Fibroblast of lung (primary cell): ENCODE results near the gene IGHMBP2. TPM values are rescaled to one million over a fixed set of nuclear protein-coding genes. Genes with fewer than 3 reads are reported as not detected.

ENCODE experiments used
- DNase-seq, 2 donors: peaks; one replicate each; pipeline versions ENCODE4 v3.0.0 to v3.0.0-alpha.2; 2010; ENCODE audit warnings: low read depth in 2 of 2
- H2AFZ ChIP-seq: 2 replicates; pipeline ENCODE4 v1.5.1; 2012; ENCODE audit warnings: low read length, control low read depth, inconsistent platforms
- H3K27ac ChIP-seq: 2 replicates; pipeline ENCODE4 v1.5.1; 2011; ENCODE audit warnings: low read length, control low read depth; ENCODE audit not compliant: insufficient read depth
- H3K27me3 ChIP-seq: 2 replicates; pipeline ENCODE4 v1.5.1; 2011; ENCODE audit warnings: mild to moderate bottlenecking, low read length; ENCODE audit not compliant: control insufficient read depth, insufficient read depth
- H3K36me3 ChIP-seq: 2 replicates; pipeline ENCODE4 v1.5.1; 2011; ENCODE audit warnings: low read length; ENCODE audit not compliant: control insufficient read depth, insufficient read depth
- H3K4me1 ChIP-seq: 2 replicates; pipeline ENCODE4 v1.5.1; 2011; ENCODE audit warnings: low read length; ENCODE audit not compliant: control insufficient read depth, insufficient read depth; ENCODE audit errors: extremely low read depth
- H3K4me2 ChIP-seq: 2 replicates; pipeline ENCODE4 v1.5.1; 2011; ENCODE audit warnings: low read length, control low read depth; ENCODE audit not compliant: insufficient read depth; ENCODE audit errors: extremely low read depth
- H3K4me3 ChIP-seq, 4 experiments: fragments of 200-600 bp in 1 of 4; sonication (generic) in 1 of 4; replicated peaks in 1 of 4; 2 replicates each; pipeline ENCODE4 v1.5.1; 2011 to 2016; ENCODE audit warnings: low read length in 4 of 4, low read depth in 3 of 4, mild to moderate bottlenecking in 3 of 4, control low read depth in 2 of 4, inconsistent platforms in 1 of 4, mixed read lengths in 1 of 4; ENCODE audit not compliant: insufficient read depth in 1 of 4; ENCODE audit errors: control extremely low read depth in 1 of 4
- H3K79me2 ChIP-seq: 2 replicates; pipeline ENCODE4 v1.5.1; 2012; ENCODE audit warnings: mild to moderate bottlenecking, low read length, inconsistent platforms; ENCODE audit not compliant: control insufficient read depth, insufficient read depth
- H3K9ac ChIP-seq: 2 replicates; pipeline ENCODE4 v1.5.1; 2011; ENCODE audit warnings: mild to moderate bottlenecking, low read length, control low read depth; ENCODE audit not compliant: insufficient read depth
- H3K9me3 ChIP-seq: 2 replicates; pipeline ENCODE4 v1.5.1; 2012; ENCODE audit warnings: low read depth, low read length; ENCODE audit not compliant: control insufficient read depth, insufficient read depth
- H4K20me1 ChIP-seq: 2 replicates; pipeline ENCODE4 v1.5.1; 2011; ENCODE audit warnings: low read length; ENCODE audit not compliant: control insufficient read depth, insufficient read depth; ENCODE audit errors: extremely low read depth
- CTCF ChIP-seq, 2 donors: IDR thresholded peaks in 1 of 2; conservative IDR thresholded peaks in 1 of 2; 1 replicate in 1 of 2; 2 replicates in 1 of 2; pipeline ENCODE4 v1.5.1; 2011 to 2012; ENCODE audit warnings: low read length in 2 of 2, control low read depth in 1 of 2, inconsistent platforms in 1 of 2, low read depth in 1 of 2, mild to moderate bottlenecking in 1 of 2
- EZH2 ChIP-seq: IDR thresholded peaks from 2 replicates; pipeline ENCODE4 v1.5.1; 2012; ENCODE audit warnings: low read length, control low read depth, mild to moderate bottlenecking; ENCODE audit errors: missing control alignments
- polyA plus RNA-seq, 2 donors: library from polyadenylated mRNA; depleted of rRNA in 1 of 2; stranded (reverse) in 1 of 2; unstranded in 1 of 2; fragments of >200 nt; gene quantifications; 2 replicates each; pipeline ENCODE4 v1.2.1, GENCODE V29; 2011 to 2012; ENCODE audit warnings: missing spikeins in 1 of 2
- total RNA-seq: library from RNA; depleted of rRNA; stranded (reverse); fragments of >200 nt; gene quantifications from 2 replicates; pipeline ENCODE4 v1.2.1, GENCODE V29; 2014

Gene IGHMBP2
- total and polyA plus RNA-seq, 2 donors (not counting 1 experiment from before 2014, with no cell fraction given), result 5.2 to 8.6 TPM

- H3K4me2 ChIP-seq, result no peak overlapping the region
- H3K4me3 ChIP-seq, result no peak overlapping the region
- H3K27me3 ChIP-seq, result no peaks in the 10 kb centered on the region
- no peaks in the 10 kb centered on the region for H3K36me3 ChIP-seq
- H3K79me2 ChIP-seq, result no peaks in the 10 kb centered on the region
- no peaks in the 10 kb centered on the region for H4K20me1 ChIP-seq
- no peak overlapping the region for H3K9ac ChIP-seq
- no peaks in the 10 kb centered on the region for H3K9me3 ChIP-seq
- H2AFZ ChIP-seq, result no peak overlapping the region
- DNase-seq, result no peak
- no peak overlapping the region for H3K27ac ChIP-seq
- H3K4me1 ChIP-seq, result peaks cover 2% of the 10 kb centered on the region
- TF ChIP-seq EZH2 (no peak), CTCF (conservative IDR thresholded peaks at IDR 0.05 in 1 of 2, IDR thresholded peaks at IDR 0.05 in 1 of 2; ENCODE audit: low read depth in 1 of 2, low read length in 2 of 2) (no peak)
Measured at GRCh38 chr11:68947151-68947550, 43.5 kb downstream of the IGHMBP2 start.

DNA sequence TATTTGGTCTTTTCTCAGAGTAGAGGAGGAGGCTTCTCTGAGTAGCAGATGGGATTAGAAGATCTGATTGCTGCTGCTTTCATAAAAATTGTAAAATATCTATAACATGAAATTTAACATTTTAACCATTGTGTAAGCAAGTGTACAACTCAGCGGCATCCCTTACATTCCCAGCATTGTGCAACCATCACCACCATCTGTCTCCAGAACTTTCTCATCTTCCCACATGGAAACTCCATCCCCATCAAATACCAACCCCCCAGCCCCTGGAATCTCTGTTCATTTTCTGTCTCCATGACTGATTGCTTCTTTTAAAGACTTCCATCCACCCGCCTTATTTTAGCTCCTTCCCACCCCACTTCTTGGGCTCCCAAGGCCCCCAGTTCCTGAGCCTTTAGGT, 44.8 kb downstream of the IGHMBP2 start:
- Histone ChIP-seq H3K9me3 (no peaks in the 10 kb centered on the region), H2AFZ (no peak overlapping the region), H3K36me3 (no peaks in the 10 kb centered on the region), H4K20me1 (no peaks in the 10 kb centered on the region), H3K9ac (no peak overlapping the region), H3K4me2 (no peak overlapping the region), H3K4me3 (no peak overlapping the region), H3K27me3 (no peaks in the 10 kb centered on the region), H3K27ac (no peak overlapping the region), H3K79me2 (no peaks in the 10 kb centered on the region), H3K4me1 (peaks cover 2% of the 10 kb centered on the region)
- peak in 1 of 2 donors; percentile 24 for DNase-seq
- TF ChIP-seq CTCF (conservative IDR thresholded peaks at IDR 0.05 in 1 of 2, IDR thresholded peaks at IDR 0.05 in 1 of 2; ENCODE audit: low read depth in 1 of 2, low read length in 2 of 2) (no peak), EZH2 (no peak)

DNA sequence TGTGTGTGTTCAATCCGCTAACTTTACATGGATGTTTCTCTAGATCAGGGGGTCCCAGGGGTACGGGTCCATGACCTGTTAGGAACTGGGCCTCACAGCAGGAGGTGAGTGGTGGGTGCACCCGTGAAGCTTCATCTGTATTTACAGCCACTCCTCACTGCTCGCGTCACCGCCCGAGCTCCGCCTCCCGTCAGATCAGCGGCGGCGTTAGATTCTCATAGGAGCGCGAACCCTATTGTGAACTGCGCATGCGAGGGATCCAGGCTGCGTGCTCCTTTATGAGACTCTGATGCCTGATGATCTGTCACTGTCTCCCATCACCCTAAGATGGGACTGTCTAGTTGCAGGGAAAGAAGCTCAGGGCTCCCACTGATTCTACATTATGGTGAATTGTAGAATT, 45.2 kb downstream of the IGHMBP2 start:
- TF ChIP-seq EZH2 (no peak), CTCF (conservative IDR thresholded peaks at IDR 0.05 in 1 of 2, IDR thresholded peaks at IDR 0.05 in 1 of 2; ENCODE audit: low read depth in 1 of 2, low read length in 2 of 2) (no peak)
- Histone ChIP-seq H3K36me3 (no peaks in the 10 kb centered on the region), H3K4me3 (no peak overlapping the region), H3K4me1 (peaks cover 2% of the 10 kb centered on the region), H3K4me2 (no peak overlapping the region), H4K20me1 (no peaks in the 10 kb centered on the region), H3K27me3 (no peaks in the 10 kb centered on the region), H3K27ac (no peak overlapping the region), H3K9me3 (no peaks in the 10 kb centered on the region), H3K79me2 (no peaks in the 10 kb centered on the region), H2AFZ (no peak overlapping the region), H3K9ac (no peak overlapping the region)
- DNase-seq, result peak in 1 of 2 donors; percentile 20
